DND-41 (cell line): ENCODE data around the gene ZC3H11A.

Experiments used
- ATAC-seq: fragments of 200-7000 bp; cut with Tn5 transposase; 3 replicates; pipeline ENCODE4 v1.9.1; 2021; ENCODE audit warnings: low read depth; ENCODE audit not compliant: insufficient read depth
- DNase-seq: peaks from one replicate; pipeline ENCODE4 v3.0.0-alpha.2; 2020
- H2AFZ ChIP-seq: 2 replicates; pipeline ENCODE4 v1.6.0; 2012; ENCODE audit warnings: low read depth, low read length
- H3K27ac ChIP-seq: 2 replicates; pipeline ENCODE4 v1.5.1; 2012; ENCODE audit warnings: low read length, inconsistent platforms
- H3K27me3 ChIP-seq: fragments of 200-600 bp; sonication (generic); 2 replicates; pipeline ENCODE4 v1.6.0; 2012; ENCODE audit warnings: low read length, mild to moderate bottlenecking, inconsistent platforms; ENCODE audit not compliant: insufficient read depth, poor library complexity
- H3K36me3 ChIP-seq: 2 replicates; pipeline ENCODE4 v1.5.1; 2012; ENCODE audit warnings: low read length, inconsistent platforms; ENCODE audit not compliant: insufficient read depth
- H3K4me1 ChIP-seq: 2 replicates; pipeline ENCODE4 v1.5.1; 2012; ENCODE audit warnings: mild to moderate bottlenecking, low read length; ENCODE audit not compliant: insufficient read depth
- H3K4me2 ChIP-seq: 2 replicates; pipeline ENCODE4 v1.6.0; 2012; ENCODE audit warnings: mild to moderate bottlenecking, moderate library complexity, low read length, inconsistent platforms; ENCODE audit not compliant: insufficient read depth
- H3K4me3 ChIP-seq, 2 experiments: fragments of 200-600 bp in 1 of 2; shearing (Covaris generic) in 1 of 2; 2 replicates each; pipeline ENCODE4 v1.5.1; 2012 to 2016; ENCODE audit warnings: inconsistent platforms in 2 of 2, low read length in 2 of 2, mild to moderate bottlenecking in 2 of 2, low read depth in 1 of 2, moderate library complexity in 1 of 2
- H3K79me2 ChIP-seq: 2 replicates; pipeline ENCODE4 v1.6.0; 2012; ENCODE audit warnings: low read length, inconsistent platforms; ENCODE audit not compliant: insufficient read depth
- H3K9ac ChIP-seq: 2 replicates; pipeline ENCODE4 v1.6.0; 2012; ENCODE audit warnings: low read depth, mild to moderate bottlenecking, inconsistent platforms, low read length, moderate library complexity
- H3K9me3 ChIP-seq: 2 replicates; pipeline ENCODE4 v1.5.1; 2012; ENCODE audit warnings: low read length, moderate library complexity, mild to moderate bottlenecking, inconsistent platforms; ENCODE audit not compliant: insufficient read depth, severe bottlenecking
- H4K20me1 ChIP-seq: 2 replicates; pipeline ENCODE4 v1.6.0; 2012; ENCODE audit warnings: low read length; ENCODE audit not compliant: insufficient read depth
- CTCF ChIP-seq: IDR thresholded peaks from 2 replicates; pipeline ENCODE4 v1.5.1; 2012; ENCODE audit warnings: borderline replicate concordance, low read length, moderate library complexity, mild to moderate bottlenecking; ENCODE audit not compliant: poor library complexity, severe bottlenecking; ENCODE audit errors: extremely low read depth
- EZH2 ChIP-seq: IDR thresholded peaks from 3 replicates; pipeline ENCODE4 v1.6.1; 2012; ENCODE audit warnings: borderline replicate concordance, low read depth, mild to moderate bottlenecking, moderate library complexity, low read length, inconsistent platforms; ENCODE audit not compliant: severe bottlenecking

Gene ZC3H11A

GRCh38 chr1:203797216-203797615 is 1.8 kb downstream of the ZC3H11A start:
- H4K20me1 ChIP-seq = peaks cover 48% of the 10 kb centered on the region
- DNase-seq (no peak), ATAC-seq (no peak)
- peaks cover 67% of the 10 kb centered on the region for H3K79me2 ChIP-seq
- H3K4me3 ChIP-seq = peak overlapping the region in 1 of 2 experiments; percentile 79; a peak in 3 of 4 replicates
- peaks cover 54% of the 10 kb centered on the region for H3K4me1 ChIP-seq
- peaks cover 49% of the 10 kb centered on the region for H3K36me3 ChIP-seq
- no peak for TF ChIP-seq EZH2
- no peak for TF ChIP-seq CTCF
- H3K27me3 ChIP-seq = no peaks in the 10 kb centered on the region
- no peaks in the 10 kb centered on the region for H3K9me3 ChIP-seq
- H2AFZ ChIP-seq = no peak overlapping the region
- peak overlapping the region; percentile 79; the same call in 1 of the 2 replicates for H3K9ac ChIP-seq
- H3K27ac ChIP-seq = no peak overlapping the region; the same call in 1 of the 2 replicates
- peak overlapping the region; percentile 89 for H3K4me2 ChIP-seq

- H3K9ac ChIP-seq = no peak overlapping the region
- no peak for DNase-seq
- no peak overlapping the region; the same call in 1 of the 2 replicates for H3K27ac ChIP-seq
- H3K27me3 ChIP-seq = no peaks in the 10 kb centered on the region
- H3K79me2 ChIP-seq = peaks cover 76% of the 10 kb centered on the region
- ATAC-seq = no peak
- H3K36me3 ChIP-seq = peaks cover 54% of the 10 kb centered on the region
- peaks cover 54% of the 10 kb centered on the region for H3K4me1 ChIP-seq
- H4K20me1 ChIP-seq = peaks cover 52% of the 10 kb centered on the region
- TF ChIP-seq CTCF (no peak), EZH2 (no peak)
- H2AFZ ChIP-seq = no peak overlapping the region
- no peaks in the 10 kb centered on the region for H3K9me3 ChIP-seq
- H3K4me2 ChIP-seq = peak overlapping the region; percentile 89
- peak overlapping the region in 1 of 2 experiments; percentile 32; a peak in 1 of 4 replicates for H3K4me3 ChIP-seq
Observed at GRCh38 chr1:203797948-203798655, 2.7 kb downstream of the ZC3H11A start.

GRCh38 chr1:203799157-203799556 is 3.7 kb downstream of the ZC3H11A start:
- ATAC-seq = no peak
- Histone ChIP-seq H3K9me3 (no peaks in the 10 kb centered on the region), H3K36me3 (peaks cover 63% of the 10 kb centered on the region), H3K79me2 (peaks cover 86% of the 10 kb centered on the region), H3K27ac (0 out of 2 replicates have a peak overlapping the region, but pooled peaks have one; percentile 14), H4K20me1 (peaks cover 59% of the 10 kb centered on the region), H3K4me1 (peaks cover 54% of the 10 kb centered on the region), H3K9ac (no peak overlapping the region), H3K4me2 (peak overlapping the region; percentile 89), H3K27me3 (no peaks in the 10 kb centered on the region), H3K4me3 (no peak overlapping the region), H2AFZ (no peak overlapping the region)
- no peak for DNase-seq
- TF ChIP-seq EZH2 (no peak), CTCF (no peak)
